ENCODE data around the gene ADAM33.

ADAM33 gene

GRCh38 chr20:3628502-3629314 lies 53.1 kb downstream of the ADAM33 start:
- DNase-seq (ENCODE audit: insufficient read length, low spot score) = no peak
- FAIRE-seq = no peak
- TF ChIP-seq SPI1 (IDR thresholded peaks at IDR 0.05; ENCODE audit: low read depth, low read length) = no peak
- TF ChIP-seq TAF1 (IDR thresholded peaks at IDR 0.05; ENCODE audit: low read depth, low read length) = no peak
- no peak for TF ChIP-seq PAX5 (IDR thresholded peaks at IDR 0.05; ENCODE audit: insufficient read depth, low read length, severe bottlenecking)
- TF ChIP-seq POLR2A (IDR thresholded peaks at IDR 0.05; ENCODE audit: low read depth, low read length) = no peak
- TF ChIP-seq POU2F2 (IDR thresholded peaks at IDR 0.05; ENCODE audit: low read depth, low read length) = no peak
- no peak for TF ChIP-seq POLR2AphosphoS5 (IDR thresholded peaks at IDR 0.05; ENCODE audit: low read depth, low read length)

GRCh38 chr20:3627476-3627875 lies 54.3 kb downstream of the ADAM33 start:
- TF ChIP-seq POLR2AphosphoS5 (IDR thresholded peaks at IDR 0.05; ENCODE audit: low read depth, low read length) = no peak
- no peak for TF ChIP-seq SPI1 (IDR thresholded peaks at IDR 0.05; ENCODE audit: low read depth, low read length)
- TF ChIP-seq POLR2A (IDR thresholded peaks at IDR 0.05; ENCODE audit: low read depth, low read length) = no peak
- TF ChIP-seq TAF1 (IDR thresholded peaks at IDR 0.05; ENCODE audit: low read depth, low read length) = no peak
- TF ChIP-seq POU2F2 (IDR thresholded peaks at IDR 0.05; ENCODE audit: low read depth, low read length) = no peak
- no peak for TF ChIP-seq PAX5 (IDR thresholded peaks at IDR 0.05; ENCODE audit: insufficient read depth, low read length, severe bottlenecking)
- DNase-seq (ENCODE audit: insufficient read length, low spot score) (no peak), FAIRE-seq (no peak)

GRCh38 chr20:3622406-3622805 lies 59.4 kb downstream of the ADAM33 start:
- TF ChIP-seq POLR2AphosphoS5 (IDR thresholded peaks at IDR 0.05; ENCODE audit: low read depth, low read length) (no peak), PAX5 (IDR thresholded peaks at IDR 0.05; ENCODE audit: insufficient read depth, low read length, severe bottlenecking) (no peak), POU2F2 (IDR thresholded peaks at IDR 0.05; ENCODE audit: low read depth, low read length) (no peak), SPI1 (IDR thresholded peaks at IDR 0.05; ENCODE audit: low read depth, low read length) (no peak), TAF1 (IDR thresholded peaks at IDR 0.05; ENCODE audit: low read depth, low read length) (no peak), POLR2A (IDR thresholded peaks at IDR 0.05; ENCODE audit: low read depth, low read length) (no peak)

GRCh38 chr20:3621111-3621510 lies 60.7 kb downstream of the ADAM33 start:
- no peak for FAIRE-seq
- TF ChIP-seq TAF1 (IDR thresholded peaks at IDR 0.05; ENCODE audit: low read depth, low read length) (no peak), SPI1 (IDR thresholded peaks at IDR 0.05; ENCODE audit: low read depth, low read length) (no peak), POU2F2 (IDR thresholded peaks at IDR 0.05; ENCODE audit: low read depth, low read length) (no peak), POLR2AphosphoS5 (IDR thresholded peaks at IDR 0.05; ENCODE audit: low read depth, low read length) (no peak), PAX5 (IDR thresholded peaks at IDR 0.05; ENCODE audit: insufficient read depth, low read length, severe bottlenecking) (no peak), POLR2A (IDR thresholded peaks at IDR 0.05; ENCODE audit: low read depth, low read length) (no peak)
- no peak for DNase-seq (ENCODE audit: insufficient read length, low spot score)

More at GRCh38 chr20:3622406-3622805, 59.4 kb downstream of the ADAM33 start:
- DNase-seq (ENCODE audit: insufficient read length, low spot score) = no peak
- no peak for FAIRE-seq

Measured in GM12891 (cell line).